H1 (cell line): ENCODE data around the gene DOCK10.
A peak's percentile ranks its signal among the peaks of the same experiment; 100 is the strongest.

ENCODE experiments used
- CEBPB ChIP-seq: IDR thresholded peaks from 2 replicates; pipeline ENCODE4 v1.6.1; 2012; ENCODE audit warnings: low read depth, low read length
- EGR1 ChIP-seq: IDR thresholded peaks from 2 replicates; pipeline ENCODE4 v1.6.1; 2011; ENCODE audit warnings: low read depth, low read length, borderline replicate concordance
- EP300 ChIP-seq, 2 experiments: IDR thresholded peaks; 1 replicate in 1 of 2; 2 replicates in 1 of 2; pipeline ENCODE4 v1.6.1; 2011 to 2012; ENCODE audit warnings: low read depth in 2 of 2, low read length in 2 of 2, mild to moderate bottlenecking in 2 of 2, borderline replicate concordance in 1 of 2, inconsistent platforms in 1 of 2, moderate library complexity in 1 of 2
- GABPA ChIP-seq: IDR thresholded peaks from 2 replicates; pipeline ENCODE4 v1.6.1; 2011; ENCODE audit warnings: mild to moderate bottlenecking, low read length, moderate library complexity, borderline replicate concordance; ENCODE audit not compliant: insufficient read depth
- HDAC6 ChIP-seq: IDR thresholded peaks from one replicate; pipeline ENCODE4 v1.7.1; 2012; ENCODE audit warnings: low read depth, mild to moderate bottlenecking, inconsistent platforms, low read length, moderate library complexity
- POLR2A ChIP-seq, 2 experiments: IDR thresholded peaks; 1 replicate in 1 of 2; 2 replicates in 1 of 2; pipeline ENCODE4 v1.6.1; 2011; ENCODE audit warnings: low read depth in 2 of 2, low read length in 2 of 2, mild to moderate bottlenecking in 2 of 2; ENCODE audit errors: control extremely low read depth in 1 of 2
- POLR2AphosphoS5 ChIP-seq: IDR thresholded peaks from 2 replicates; pipeline ENCODE4 v1.6.1; 2011; ENCODE audit warnings: low read depth, low read length
- RFX5 ChIP-seq: IDR thresholded peaks from 2 replicates; pipeline ENCODE4 v1.6.1; 2011; ENCODE audit warnings: low read depth, low read length, improper control_type of control experiment, borderline replicate concordance
- SP4 ChIP-seq: IDR thresholded peaks from 2 replicates; pipeline ENCODE4 v1.6.1; 2012; ENCODE audit warnings: low read length, inconsistent platforms
- SUZ12 ChIP-seq: fragments of 200-600 bp; sonication (generic); IDR thresholded peaks from 2 replicates; pipeline ENCODE4 v1.6.1; 2012; ENCODE audit warnings: mild to moderate bottlenecking, inconsistent platforms, low read length, moderate library complexity, mixed read lengths
- TAF1 ChIP-seq: IDR thresholded peaks from 2 replicates; pipeline ENCODE4 v1.6.1; 2011; ENCODE audit warnings: mild to moderate bottlenecking, low read depth, low read length
- YY1 ChIP-seq: IDR thresholded peaks from 2 replicates; pipeline ENCODE4 v1.6.1; 2011; ENCODE audit warnings: low read depth, mild to moderate bottlenecking, low read length
- TF ChIP-seq, protein P1 (sequence below), 3 experiments: IDR thresholded peaks; 1 replicate in 2 of 3; 2 replicates in 1 of 3; pipeline versions ENCODE4 v1.5.1 to v1.6.1; 2011; ENCODE audit warnings: low read length in 3 of 3, mild to moderate bottlenecking in 3 of 3, inconsistent platforms in 2 of 3, low read depth in 1 of 3, moderate library complexity in 1 of 3; ENCODE audit not compliant: insufficient read depth in 1 of 3; ENCODE audit errors: control extremely low read depth in 1 of 3

DNA sequence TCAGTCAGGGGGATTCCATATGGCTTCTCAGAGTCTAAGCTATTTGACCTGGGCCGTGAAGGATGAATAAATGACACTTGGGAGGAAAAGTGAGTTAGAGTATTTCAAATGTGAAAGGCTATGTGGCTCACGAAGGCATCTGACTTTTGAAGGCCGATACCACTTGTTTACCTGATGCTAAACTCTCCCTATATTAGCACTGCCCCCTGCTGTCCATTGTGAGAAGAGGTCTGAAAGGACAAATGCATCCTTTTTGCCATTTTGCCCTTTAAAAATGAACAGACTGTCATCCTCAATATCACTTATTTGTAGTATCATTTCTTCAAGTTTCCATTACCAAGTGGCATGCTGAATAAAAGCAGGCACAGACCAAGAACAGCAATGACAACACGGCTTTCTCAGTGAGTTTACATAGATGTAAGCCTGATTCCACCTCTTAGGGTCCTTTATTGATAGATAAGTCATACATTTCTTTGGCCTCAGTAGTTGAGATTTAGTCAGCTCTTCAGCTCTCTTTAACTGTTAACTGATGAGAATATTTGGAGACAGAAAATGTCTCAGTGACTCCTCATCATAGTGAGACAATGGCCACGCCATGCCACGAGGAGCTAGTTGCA lies 40.1 kb downstream of the DOCK10 start:
- TF ChIP-seq EP300 (IDR thresholded peaks at IDR 0.05; ENCODE audit: borderline replicate concordance in 1 of 2, low read depth in 2 of 2, low read length in 2 of 2): no peak
- TF ChIP-seq, protein P1, sequence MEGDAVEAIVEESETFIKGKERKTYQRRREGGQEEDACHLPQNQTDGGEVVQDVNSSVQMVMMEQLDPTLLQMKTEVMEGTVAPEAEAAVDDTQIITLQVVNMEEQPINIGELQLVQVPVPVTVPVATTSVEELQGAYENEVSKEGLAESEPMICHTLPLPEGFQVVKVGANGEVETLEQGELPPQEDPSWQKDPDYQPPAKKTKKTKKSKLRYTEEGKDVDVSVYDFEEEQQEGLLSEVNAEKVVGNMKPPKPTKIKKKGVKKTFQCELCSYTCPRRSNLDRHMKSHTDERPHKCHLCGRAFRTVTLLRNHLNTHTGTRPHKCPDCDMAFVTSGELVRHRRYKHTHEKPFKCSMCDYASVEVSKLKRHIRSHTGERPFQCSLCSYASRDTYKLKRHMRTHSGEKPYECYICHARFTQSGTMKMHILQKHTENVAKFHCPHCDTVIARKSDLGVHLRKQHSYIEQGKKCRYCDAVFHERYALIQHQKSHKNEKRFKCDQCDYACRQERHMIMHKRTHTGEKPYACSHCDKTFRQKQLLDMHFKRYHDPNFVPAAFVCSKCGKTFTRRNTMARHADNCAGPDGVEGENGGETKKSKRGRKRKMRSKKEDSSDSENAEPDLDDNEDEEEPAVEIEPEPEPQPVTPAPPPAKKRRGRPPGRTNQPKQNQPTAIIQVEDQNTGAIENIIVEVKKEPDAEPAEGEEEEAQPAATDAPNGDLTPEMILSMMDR (IDR thresholded peaks at IDR 0.05; ENCODE audit: control extremely low read depth in 1 of 3, insufficient read depth in 1 of 3, low read depth in 1 of 3, low read length in 3 of 3): peak in 2 of 3 experiments; percentile 62 to 89; a peak in 3 of 4 replicates
- no peak for TF ChIP-seq RFX5
- no peak for TF ChIP-seq SP4
- no peak for TF ChIP-seq GABPA
- TF ChIP-seq CEBPB: no peak
- no peak for TF ChIP-seq YY1
- TF ChIP-seq EGR1: no peak
- no peak for TF ChIP-seq POLR2AphosphoS5
- no peak for TF ChIP-seq HDAC6
- no peak for TF ChIP-seq SUZ12
- no peak for TF ChIP-seq POLR2A (IDR thresholded peaks at IDR 0.05; ENCODE audit: control extremely low read depth in 1 of 2, low read depth in 2 of 2, low read length in 2 of 2)
- TF ChIP-seq TAF1: no peak
